GM19452 (cell line): ENCODE measurements around the gene UBXN10.

ENCODE experiments used
- ATAC-seq: cut with Tn5 transposase; IDR thresholded peaks from one replicate; pipeline ENCODE4 v1.9.1; 2021; ENCODE audit not compliant: unreplicated experiment

UBXN10 gene

GRCh38 chr1:20182415-20182814 lies 3.5 kb upstream of the UBXN10 start:
- no peak for ATAC-seq

- ATAC-seq = no peak
Measured at GRCh38 chr1:20183035-20183434, 2.9 kb upstream of the UBXN10 start.

- no peak for ATAC-seq
Measured at GRCh38 chr1:20183616-20184271, 2.2 kb upstream of the UBXN10 start.

- no peak for ATAC-seq
Measured at GRCh38 chr1:20184481-20184900, 1.4 kb upstream of the UBXN10 start.

GRCh38 chr1:20184997-20185833 lies 681 bp upstream of the UBXN10 start:
- ATAC-seq = no peak

- ATAC-seq = no peak
Measured at GRCh38 chr1:20187103-20187812, 1.4 kb downstream of the UBXN10 start.

- ATAC-seq = no peak
Measured at GRCh38 chr1:20187813-20188454, 2.0 kb downstream of the UBXN10 start.

- no peak for ATAC-seq
Measured at GRCh38 chr1:20188455-20188817, 2.5 kb downstream of the UBXN10 start.

- ATAC-seq = no peak
Measured at GRCh38 chr1:20189664-20190063, 3.8 kb downstream of the UBXN10 start.

GRCh38 chr1:20190256-20191160 lies 4.6 kb downstream of the UBXN10 start:
- ATAC-seq = no peak

- ATAC-seq = no peak
Measured at GRCh38 chr1:20191266-20191825, 5.5 kb downstream of the UBXN10 start.

GRCh38 chr1:20192364-20192763 lies 6.5 kb downstream of the UBXN10 start:
- ATAC-seq = no peak

GRCh38 chr1:20192871-20193411 lies 7.0 kb downstream of the UBXN10 start:
- ATAC-seq = no peak

GRCh38 chr1:20194224-20194623 lies 8.3 kb downstream of the UBXN10 start:
- no peak for ATAC-seq

GRCh38 chr1:20194757-20195461 lies 9.0 kb downstream of the UBXN10 start:
- ATAC-seq = no peak

GRCh38 chr1:20195462-20195780 lies 9.5 kb downstream of the UBXN10 start:
- ATAC-seq = no peak

- no peak for ATAC-seq
Measured at GRCh38 chr1:20197329-20197791, 11.5 kb downstream of the UBXN10 start.

GRCh38 chr1:20198296-20198695 lies 12.4 kb downstream of the UBXN10 start:
- no peak for ATAC-seq

GRCh38 chr1:20198918-20199317 lies 13.0 kb downstream of the UBXN10 start:
- ATAC-seq = no peak
